SJCRH30 (cell line): ENCODE measurements around the gene P4HA2. TPM values are rescaled to one million over a fixed set of nuclear protein-coding genes. Genes with fewer than 3 reads are reported as not detected.
"Not testable (repeated sequence)": the region's sequence is repeated elsewhere in the genome, so short reads cannot be mapped to it uniquely, and the experiment has no call there.

Source experiments
- DNase-seq, 2 experiments: peaks; one replicate each; pipeline ENCODE4 v3.0.0-alpha.2; 2015 to 2020
- H3K27ac ChIP-seq: fragments of 250-450 bp; sonication (Bioruptor Pico); 2 replicates; pipeline ENCODE4 v1.5.1; 2020; ENCODE audit warnings: mild to moderate bottlenecking, moderate library complexity
- H3K27me3 ChIP-seq: fragments of 250-450 bp; sonication (Bioruptor Pico); 2 replicates; pipeline ENCODE4 v1.5.1; 2020; ENCODE audit warnings: mild to moderate bottlenecking, moderate library complexity
- H3K36me3 ChIP-seq: fragments of 250-450 bp; sonication (Bioruptor Pico); 2 replicates; pipeline ENCODE4 v1.5.1; 2020; ENCODE audit warnings: mild to moderate bottlenecking, moderate library complexity
- H3K4me1 ChIP-seq: fragments of 250-450 bp; sonication (Bioruptor Pico); 2 replicates; pipeline ENCODE4 v1.5.1; 2020; ENCODE audit warnings: mild to moderate bottlenecking, moderate library complexity
- H3K4me3 ChIP-seq: fragments of 250-450 bp; sonication (Bioruptor Pico); 2 replicates; pipeline ENCODE4 v1.5.1; 2020; ENCODE audit warnings: mild to moderate bottlenecking, moderate library complexity
- H3K9me3 ChIP-seq: fragments of 250-450 bp; sonication (Bioruptor Pico); replicated peaks from 2 replicates; pipeline ENCODE4 v1.5.1; 2020; ENCODE audit warnings: mild to moderate bottlenecking, moderate library complexity
- total RNA-seq: library from RNA; depleted of rRNA; stranded (reverse); fragments of >200 nt; shearing (Covaris generic); gene quantifications from 2 replicates; pipeline ENCODE4 v1.2.3, GENCODE V29; 2014; rRNA removed

Gene P4HA2
- total RNA-seq, 1 experiment from 2014 or later: 75.5 TPM

DNA sequence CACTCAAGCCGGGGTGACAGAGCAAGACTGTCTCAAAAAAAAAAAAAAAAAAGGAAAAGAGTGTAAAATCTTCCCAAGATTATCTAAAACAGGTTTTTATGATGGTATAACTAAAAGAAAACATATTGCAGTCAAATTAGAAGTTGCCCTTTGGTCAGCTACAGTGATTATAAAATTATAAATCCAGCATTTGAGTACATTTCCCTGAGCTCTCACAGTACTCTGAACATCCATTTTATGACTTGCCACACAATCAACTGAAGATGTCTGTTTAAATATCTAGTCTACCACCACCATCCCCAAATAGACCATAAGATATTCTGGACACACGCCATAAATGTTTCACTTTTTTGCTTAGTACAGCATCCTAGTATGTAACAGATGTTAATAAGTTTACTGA is 77.1 kb downstream of the P4HA2 start:
- H3K27ac ChIP-seq: no peak overlapping the region

GRCh38 chr5:132147663-132148062 is 80.0 kb downstream of the P4HA2 start:
- no peak overlapping the region for H3K27ac ChIP-seq
- H3K4me1 ChIP-seq: no peaks in the 10 kb centered on the region
- DNase-seq: no peak
- H3K9me3 ChIP-seq: peaks cover 6% of the 10 kb centered on the region; the same call in 1 of the 2 replicates
- H3K36me3 ChIP-seq: no peaks in the 10 kb centered on the region
- no peak overlapping the region for H3K4me3 ChIP-seq
- H3K27me3 ChIP-seq: peaks cover 4% of the 10 kb centered on the region; the same call in 1 of the 2 replicates

More for the DNA sequence above, 77.1 kb downstream of the P4HA2 start:
- Histone ChIP-seq H3K4me1 (no peaks in the 10 kb centered on the region), H3K9me3 (peaks cover 5% of the 10 kb centered on the region; the same call in 1 of the 2 replicates), H3K36me3 (no peaks in the 10 kb centered on the region), H3K4me3 (no peak overlapping the region), H3K27me3 (peaks cover 4% of the 10 kb centered on the region; the same call in 1 of the 2 replicates)
- DNase-seq: no peak

DNA sequence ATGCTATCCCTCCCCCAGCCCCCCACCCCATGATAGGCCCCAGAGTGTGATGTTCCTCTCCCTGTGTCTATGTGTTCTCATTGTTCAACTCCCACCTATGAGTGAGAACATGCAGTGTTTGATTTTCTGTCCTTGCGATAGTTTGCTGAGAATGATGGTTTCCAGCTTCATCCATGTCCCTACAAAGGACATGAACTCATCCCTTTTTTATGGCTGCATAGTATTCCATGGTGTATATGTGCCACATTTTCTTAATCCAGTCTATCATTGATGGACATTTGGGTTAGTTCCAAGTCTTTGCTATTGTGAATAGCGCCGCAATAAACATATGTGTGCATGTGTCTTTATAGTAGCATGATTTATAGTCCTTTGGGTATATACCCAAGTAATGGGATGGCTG is 82.3 kb downstream of the P4HA2 start:
- not testable (repeated sequence) for H3K4me3 ChIP-seq, H3K27ac ChIP-seq, H3K4me1 ChIP-seq, H3K36me3 ChIP-seq, H3K27me3 ChIP-seq, DNase-seq, H3K9me3 ChIP-seq

- no peak overlapping the region for H3K27ac ChIP-seq
- H3K27me3 ChIP-seq: peaks cover 4% of the 10 kb centered on the region; the same call in 1 of the 2 replicates
- DNase-seq: no peak
Observed at GRCh38 chr5:132143148-132143547, 84.5 kb downstream of the P4HA2 start.

DNA sequence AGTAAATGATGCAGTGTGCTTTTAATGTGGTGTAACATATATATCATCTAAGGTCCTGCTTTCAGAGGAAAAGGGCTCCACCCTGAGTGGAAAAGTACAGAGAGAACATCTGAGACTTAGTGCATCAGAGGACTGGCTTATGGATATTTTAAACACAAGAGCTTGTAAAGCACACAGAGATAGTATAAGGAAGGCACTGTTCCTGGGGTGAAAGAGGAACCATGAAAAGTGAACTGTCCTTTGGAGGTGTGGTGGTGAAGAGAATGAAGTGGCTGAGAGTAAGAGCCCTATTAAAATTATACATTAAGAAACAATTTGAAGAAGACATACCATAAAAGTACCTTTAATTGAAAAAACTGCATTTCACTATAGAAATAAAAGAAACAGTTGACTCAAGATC is 85.2 kb downstream of the P4HA2 start:
- Histone ChIP-seq H3K4me1 (no peaks in the 10 kb centered on the region), H3K9me3 (peaks cover 3% of the 10 kb centered on the region; the same call in 1 of the 2 replicates), H3K36me3 (no peaks in the 10 kb centered on the region), H3K27ac (no peak overlapping the region), H3K27me3 (no peaks in the 10 kb centered on the region; the same call in 1 of the 2 replicates), H3K4me3 (no peak overlapping the region)
- no peak for DNase-seq

More at GRCh38 chr5:132143148-132143547, 84.5 kb downstream of the P4HA2 start:
- Histone ChIP-seq H3K4me1 (no peaks in the 10 kb centered on the region), H3K9me3 (peaks cover 6% of the 10 kb centered on the region; the same call in 1 of the 2 replicates), H3K36me3 (no peaks in the 10 kb centered on the region), H3K4me3 (no peak overlapping the region)

Other genes starting within 250 kb of the P4HA2 start
- not detected in 2 replicates for gene ACSL6, start 216.2 kb downstream of the P4HA2 start, total RNA-seq
- not detected in 2 replicates for gene IL3, start 167.2 kb downstream of the P4HA2 start, total RNA-seq
- gene CSF2, start 154.1 kb downstream of the P4HA2 start, total RNA-seq: not detected in 2 replicates
- gene PDLIM4, start 29.8 kb upstream of the P4HA2 start, total RNA-seq: 65.4 and 66.3 TPM in 2 replicates
- gene SLC22A4, start 66.5 kb upstream of the P4HA2 start, total RNA-seq: 0.28 and 1.1 TPM in 2 replicates
- 0.13 and 0.47 TPM in 2 replicates for gene SLC22A5, start 141.9 kb upstream of the P4HA2 start, total RNA-seq